HG02870 (cell line): ENCODE results near the gene EEPD1.
A peak's percentile ranks its signal among the peaks of the same experiment; 100 is the strongest.
"Not testable (repeated sequence)": the region's sequence is repeated elsewhere in the genome, so short reads cannot be mapped to it uniquely, and the experiment has no call there.

ENCODE experiments used
- ATAC-seq: cut with Tn5 transposase; IDR thresholded peaks from one replicate; pipeline ENCODE4 v1.9.1; 2021; ENCODE audit warnings: mild to moderate bottlenecking, moderate library complexity; ENCODE audit not compliant: unreplicated experiment

Gene EEPD1

DNA sequence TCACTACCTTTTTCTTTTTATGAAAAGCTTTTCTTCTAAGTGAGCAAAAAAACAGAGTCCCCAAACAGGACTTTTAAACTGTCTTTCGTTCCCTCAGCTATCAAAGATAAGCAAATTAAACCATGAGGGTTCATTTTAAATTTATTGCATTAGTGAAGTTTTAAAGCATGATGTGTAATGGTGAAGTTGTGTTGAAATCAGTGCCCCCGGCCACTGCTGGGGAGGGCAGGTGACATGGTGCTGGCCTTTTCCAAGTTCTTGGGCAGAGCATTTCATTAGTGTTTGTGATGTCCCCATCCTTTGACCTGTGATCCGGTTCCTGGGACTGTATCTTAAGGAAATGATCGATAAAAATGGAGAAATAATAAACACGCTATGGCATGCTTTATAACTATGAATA lies 96.0 kb downstream of the EEPD1 start:
- ATAC-seq = no peak

DNA sequence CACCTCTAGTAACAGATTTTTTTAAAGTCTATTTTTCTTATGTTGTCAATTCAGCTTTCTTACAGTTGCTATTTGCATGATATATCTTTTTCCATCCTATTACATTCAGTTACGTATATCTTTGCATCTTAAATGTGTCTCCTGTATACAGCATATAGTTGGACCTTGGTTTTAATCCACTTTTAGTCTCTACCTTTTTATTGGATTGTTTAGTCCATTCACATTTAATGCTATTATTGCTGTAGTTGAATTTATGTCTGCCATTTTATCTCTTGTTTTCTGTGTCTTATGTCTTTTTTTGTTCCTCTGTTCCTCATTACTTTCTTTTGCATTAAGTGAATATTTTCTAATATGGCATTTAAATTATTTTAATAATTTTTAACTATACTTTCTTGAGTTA lies 100.6 kb downstream of the EEPD1 start:
- ATAC-seq = no peak

DNA sequence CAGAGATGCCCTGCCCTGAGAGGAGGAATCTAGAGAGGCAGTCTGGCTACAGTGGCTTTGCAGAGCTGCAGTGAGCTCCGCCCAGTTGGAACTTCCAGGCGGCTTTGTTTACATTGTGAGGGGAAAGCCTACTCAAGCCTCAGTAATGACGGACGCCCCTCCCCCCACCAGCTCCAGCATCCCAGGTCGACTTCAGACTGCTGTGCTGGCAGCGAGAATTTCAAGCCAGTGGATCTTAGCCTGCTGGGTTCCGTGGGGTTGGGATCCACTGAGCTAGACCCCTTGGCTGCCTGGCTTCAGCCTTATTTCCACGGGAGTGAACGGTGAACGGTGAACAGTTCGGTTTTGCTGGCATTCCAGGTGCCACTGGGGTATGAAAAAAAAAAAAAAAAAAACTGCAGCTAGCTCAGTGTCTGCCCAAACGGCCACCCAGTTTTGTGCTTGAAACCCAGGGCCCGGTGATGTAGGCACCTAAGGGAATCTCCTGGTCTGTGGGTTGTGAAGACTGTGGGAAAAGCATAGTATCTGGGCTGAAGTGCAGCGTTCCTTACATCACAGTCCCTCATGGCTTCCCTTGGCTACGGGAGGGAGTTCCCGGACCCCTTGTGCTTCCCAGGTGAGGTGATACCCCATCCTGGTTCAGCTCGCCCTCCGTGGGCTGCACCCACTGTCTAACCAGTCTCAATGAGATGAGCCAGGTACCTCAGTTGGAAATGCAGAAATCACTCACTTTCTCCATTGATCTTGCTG lies 105.6 kb downstream of the EEPD1 start:
- ATAC-seq = not testable (repeated sequence)

DNA sequence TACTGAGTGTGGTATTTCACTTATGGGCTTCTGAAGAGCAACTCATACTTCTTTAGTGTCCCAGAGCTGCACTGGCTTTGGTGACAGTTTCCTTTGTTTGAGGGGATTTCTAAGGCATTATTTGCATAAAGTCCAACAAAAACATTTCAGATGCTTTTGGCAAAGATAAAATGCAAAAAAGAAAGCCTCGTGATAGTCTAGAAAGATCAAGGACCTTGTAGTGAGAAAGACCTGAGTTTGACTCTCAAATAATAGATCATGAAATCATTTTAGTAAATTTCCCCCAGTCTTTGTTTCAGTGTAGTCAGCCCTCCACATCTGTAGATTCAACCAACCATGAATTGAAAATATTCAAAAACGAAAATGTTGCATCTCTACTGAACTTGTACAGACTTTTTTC lies 107.4 kb downstream of the EEPD1 start:
- peak; percentile 54 for ATAC-seq

DNA sequence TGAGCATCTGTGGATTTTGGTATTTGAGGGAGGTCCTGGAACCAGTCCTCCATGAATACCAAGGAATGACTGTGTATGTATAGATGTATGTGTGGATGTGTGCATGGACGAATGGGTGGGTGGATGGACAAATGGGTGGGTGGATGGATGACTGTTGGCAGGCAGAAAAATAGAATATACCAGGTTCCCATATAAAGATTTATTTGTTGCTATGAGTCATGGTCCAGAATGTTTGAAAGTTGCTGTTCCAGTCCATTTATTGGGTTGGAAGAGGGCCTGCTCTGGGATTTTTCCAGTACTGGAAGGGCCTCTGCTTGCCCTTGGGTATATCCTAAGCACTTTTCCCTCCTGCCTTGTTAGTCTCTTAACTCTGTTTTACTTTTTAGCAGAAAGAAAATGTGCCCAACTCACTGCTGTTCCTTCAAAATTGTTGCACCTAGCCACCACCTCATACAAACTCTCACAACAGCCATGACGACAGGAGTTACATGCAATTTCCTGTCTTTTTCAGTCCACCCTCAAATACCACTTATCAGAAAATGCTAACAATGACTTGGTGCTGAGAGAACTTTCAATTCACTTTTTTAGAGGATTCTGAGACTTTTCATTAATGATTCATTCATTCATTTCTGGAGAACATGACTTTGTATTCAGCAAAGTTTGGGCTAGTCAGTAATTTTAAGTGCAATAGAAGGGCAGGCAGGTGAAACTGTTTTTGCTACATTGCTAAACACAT lies 108.1 kb downstream of the EEPD1 start:
- peak; percentile 37 for ATAC-seq

DNA sequence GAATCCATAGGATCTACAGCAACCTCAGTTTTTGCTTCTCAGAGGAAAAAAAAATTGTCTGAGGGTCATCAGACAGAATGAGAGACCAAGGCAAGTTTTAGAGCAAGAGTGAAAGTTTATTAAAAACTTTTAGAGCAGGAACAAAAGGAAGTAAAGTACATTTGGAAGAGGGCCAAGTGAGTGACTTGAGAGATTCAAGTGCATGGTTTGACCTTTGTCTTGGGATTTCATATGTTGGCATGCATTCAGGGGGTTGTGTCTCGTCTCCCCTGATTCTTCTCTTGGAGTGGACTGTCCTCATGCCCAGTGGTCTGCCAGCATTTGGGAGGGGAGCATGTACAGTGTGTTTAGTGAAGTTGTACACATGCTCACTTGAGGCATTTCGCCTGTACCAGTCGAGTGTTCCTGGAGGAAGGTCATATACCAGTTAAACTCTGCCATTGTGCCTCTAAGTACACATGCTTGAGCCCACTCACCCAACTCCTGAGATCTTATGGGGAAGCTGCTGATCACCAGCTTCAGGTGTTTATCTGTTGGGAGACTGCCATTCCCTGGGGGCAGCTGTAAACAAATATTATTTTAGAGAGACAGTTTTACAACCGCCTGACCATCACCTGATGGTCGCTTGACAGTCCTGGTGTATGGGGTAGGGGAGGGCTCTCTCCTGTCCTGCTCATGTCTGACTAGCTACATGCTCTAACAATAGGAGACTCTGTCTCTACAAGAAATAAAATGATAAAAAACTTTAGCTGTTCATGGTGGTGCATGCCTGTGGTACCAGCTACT lies 109.4 kb downstream of the EEPD1 start:
- no peak for ATAC-seq

DNA sequence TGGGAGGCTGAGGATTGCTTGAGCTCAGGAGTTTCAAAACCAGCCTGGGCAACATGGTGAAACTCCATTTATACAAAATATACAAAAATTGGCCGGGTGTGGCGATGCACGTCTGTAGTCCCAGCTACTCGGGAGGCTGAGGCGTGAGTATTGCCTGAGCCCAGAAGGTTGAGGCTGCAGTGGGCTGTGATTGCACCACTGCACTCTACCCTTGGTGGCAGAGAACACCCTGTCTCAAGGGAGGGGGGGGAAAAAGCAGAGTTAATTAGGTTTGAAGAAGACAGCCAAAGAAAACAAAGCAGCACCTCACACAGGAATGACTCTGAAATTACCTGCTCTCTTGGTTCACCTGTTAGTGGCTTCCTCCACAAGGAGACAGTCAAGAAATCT lies 110.0 kb downstream of the EEPD1 start:
- no peak for ATAC-seq

DNA sequence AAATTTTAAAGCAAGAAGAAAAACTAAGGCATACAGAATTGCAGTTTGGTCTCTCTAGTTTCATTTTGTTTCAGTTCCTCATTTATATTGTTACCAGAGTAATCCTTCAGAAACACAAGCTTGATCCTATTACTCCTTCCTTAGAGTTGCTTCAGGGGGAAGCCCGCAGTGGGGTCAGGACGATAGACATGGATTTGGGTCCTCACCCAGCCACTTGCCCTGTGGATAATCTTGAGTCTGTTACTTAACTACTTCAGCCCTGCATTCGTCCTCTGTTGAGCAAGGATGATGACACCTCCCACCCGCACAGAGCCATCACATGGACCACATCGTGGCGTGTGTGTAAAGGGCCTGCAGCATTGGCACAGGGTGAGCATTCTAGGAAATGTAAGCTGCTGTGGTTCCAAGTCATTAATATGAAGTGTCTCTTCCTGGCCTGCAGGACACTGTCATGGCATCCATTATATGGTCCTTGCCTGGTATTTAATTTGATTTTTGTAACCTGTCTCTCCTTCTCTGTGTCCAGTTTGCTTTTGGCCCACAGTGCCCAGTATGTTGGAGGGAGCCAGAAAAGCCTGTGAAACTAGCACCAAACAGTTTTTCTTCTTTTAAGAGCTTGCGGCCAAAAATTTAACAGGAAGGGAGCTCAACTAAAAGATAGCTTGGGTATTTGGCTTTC lies 111.2 kb downstream of the EEPD1 start:
- peak; percentile 51 for ATAC-seq

DNA sequence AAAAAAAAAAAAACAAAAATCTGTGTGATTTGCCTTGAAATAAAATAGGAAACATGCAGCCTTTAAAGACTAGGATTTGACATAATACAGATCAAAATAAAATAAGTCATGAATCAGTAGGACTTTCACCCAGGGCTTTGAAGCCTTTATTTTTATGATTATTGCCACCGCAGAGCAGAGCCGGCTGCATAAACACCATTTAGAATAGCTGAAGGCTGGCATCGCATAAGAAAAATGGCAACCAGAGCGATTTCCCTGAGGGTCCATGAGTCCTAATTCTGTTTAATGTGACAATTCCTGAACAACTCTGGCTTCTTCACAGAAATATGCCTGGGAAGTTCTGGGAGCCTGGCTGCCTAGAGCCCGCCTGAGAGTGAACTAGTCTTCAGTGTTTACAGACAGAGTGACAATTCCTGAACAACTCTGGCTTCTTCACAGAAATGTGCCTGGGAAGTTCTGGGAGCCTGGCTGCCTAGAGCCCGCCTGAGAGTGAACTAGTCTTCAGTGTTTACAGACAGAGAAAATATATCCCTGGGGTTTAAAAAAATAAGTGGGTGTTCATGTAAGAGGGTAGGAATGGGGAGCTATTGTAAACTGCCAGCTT lies 112.0 kb downstream of the EEPD1 start:
- ATAC-seq = no peak

DNA sequence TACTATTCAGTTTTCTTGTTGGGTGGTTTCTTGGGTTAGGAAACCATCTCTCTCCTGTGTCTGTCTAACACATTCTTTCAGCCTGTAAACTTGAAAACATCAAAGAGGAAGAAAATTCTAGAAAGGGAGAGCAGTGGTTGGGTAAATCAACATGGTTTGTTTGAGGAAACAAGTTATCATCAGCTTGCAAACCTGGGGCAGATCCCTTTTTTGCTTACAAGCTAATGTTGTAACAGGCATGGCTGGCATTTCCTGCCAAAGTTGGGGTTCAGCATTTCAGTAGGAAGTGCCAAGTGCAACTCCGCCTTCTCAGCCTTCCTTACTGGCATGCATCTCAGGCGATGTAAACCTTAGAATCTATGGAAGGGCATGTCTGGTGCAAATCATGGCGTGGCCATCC lies 112.6 kb downstream of the EEPD1 start:
- no peak for ATAC-seq

DNA sequence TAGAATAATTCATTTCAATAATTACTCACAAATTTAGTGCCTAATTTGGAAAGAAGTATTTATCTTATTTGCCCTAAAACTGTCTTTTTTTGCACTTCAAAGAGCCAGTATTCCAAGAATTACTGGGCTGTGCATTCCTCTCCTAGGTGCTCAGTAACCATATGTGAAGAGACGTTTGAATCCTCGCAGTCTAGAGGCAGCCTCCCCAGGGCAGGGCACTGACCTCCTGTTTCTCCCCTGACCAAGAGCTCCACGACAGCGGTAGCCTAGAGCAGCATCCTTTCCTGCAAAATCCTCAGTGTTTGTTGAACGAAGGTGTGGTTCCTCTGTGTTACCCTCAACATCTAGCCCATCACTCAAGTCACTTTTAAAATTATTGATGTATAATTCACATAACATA lies 113.1 kb downstream of the EEPD1 start:
- no peak for ATAC-seq

DNA sequence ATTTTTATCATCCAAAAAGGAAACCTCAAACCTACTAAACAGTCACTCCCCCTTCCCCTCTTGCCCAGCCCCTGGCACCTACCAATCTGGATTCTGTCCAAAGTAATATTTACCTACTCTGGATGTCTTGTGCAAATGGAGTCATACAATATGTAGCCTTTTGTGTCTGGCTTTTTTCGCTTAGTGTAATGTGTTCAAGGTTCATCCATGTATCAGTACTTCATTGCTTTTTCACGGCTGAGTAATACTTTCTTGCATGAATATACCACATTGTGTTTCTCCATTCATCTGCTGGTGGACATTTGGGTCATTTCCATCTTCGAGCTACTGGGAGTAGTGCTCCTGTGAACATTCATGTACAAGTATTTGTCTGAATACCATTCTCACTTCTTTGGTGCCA lies 113.6 kb downstream of the EEPD1 start:
- no peak for ATAC-seq

DNA sequence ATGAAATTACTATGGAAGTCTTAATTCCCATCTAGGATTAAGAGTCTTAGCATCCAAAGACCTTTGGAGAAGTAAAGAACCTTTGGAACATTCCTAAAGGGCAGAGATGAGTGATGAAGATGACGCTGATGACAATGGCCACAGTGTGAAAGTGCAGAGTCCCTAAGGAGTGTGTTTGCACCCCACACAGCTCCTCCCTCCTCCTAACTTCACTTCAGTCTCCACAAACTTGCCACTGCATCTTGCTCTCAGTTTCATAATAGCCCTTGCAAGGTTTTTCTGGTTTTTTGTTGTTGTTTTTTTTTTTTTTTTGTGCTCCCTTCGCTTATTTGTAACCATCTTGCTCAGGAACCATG lies 119.1 kb downstream of the EEPD1 start:
- ATAC-seq = no peak

DNA sequence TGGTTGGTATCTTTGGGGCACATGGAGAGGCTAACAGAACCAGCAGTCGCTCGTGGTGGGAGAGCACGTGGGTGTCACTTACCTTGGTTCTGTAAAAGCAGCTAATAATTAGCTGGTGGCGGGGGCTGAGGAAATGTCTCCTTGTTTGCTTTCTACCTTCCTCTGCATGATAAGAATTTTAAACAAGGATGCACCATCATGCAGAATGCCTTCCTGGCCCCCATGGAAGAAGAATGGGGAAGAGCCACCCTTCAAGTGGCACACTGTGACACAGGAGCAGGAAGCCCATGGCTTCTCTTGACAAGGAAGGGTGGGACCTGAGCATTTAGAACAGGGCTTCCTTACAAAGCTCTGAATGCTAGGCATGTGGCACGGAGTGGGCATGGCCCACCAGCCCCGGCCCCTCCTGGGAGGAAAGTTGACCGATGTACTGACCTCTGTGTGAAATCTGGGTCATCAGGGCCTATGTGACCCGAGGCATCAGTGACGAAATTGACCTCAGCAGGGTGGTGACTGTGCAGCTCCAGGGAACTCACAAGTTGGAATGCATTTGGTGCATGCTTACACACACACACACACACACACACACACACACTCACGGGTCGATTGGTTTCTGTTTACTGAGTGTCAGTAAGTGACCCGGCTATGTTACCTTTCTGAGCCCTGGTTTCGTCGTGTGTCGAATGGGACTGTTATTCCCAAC lies 119.7 kb downstream of the EEPD1 start:
- ATAC-seq = no peak

DNA sequence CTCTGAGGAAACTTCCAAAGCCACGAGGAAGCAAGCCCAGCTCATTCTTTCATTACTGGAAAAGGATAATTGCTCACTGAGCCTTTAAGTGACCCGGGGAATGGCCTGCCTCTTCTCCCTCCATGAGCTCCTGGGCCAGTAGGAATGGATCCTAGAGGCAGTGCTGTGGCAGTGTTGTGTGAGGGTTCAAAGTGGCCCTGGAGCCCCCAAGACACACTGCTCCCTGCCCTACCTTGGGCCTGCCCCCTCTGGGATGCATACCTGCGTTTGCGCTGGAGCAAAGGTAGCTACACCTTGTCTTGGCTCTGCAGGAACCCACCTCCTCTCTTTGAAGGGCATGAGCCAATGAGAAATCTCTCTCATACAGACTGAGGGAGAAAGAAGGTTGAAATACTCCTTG lies 120.8 kb downstream of the EEPD1 start:
- ATAC-seq = no peak

DNA sequence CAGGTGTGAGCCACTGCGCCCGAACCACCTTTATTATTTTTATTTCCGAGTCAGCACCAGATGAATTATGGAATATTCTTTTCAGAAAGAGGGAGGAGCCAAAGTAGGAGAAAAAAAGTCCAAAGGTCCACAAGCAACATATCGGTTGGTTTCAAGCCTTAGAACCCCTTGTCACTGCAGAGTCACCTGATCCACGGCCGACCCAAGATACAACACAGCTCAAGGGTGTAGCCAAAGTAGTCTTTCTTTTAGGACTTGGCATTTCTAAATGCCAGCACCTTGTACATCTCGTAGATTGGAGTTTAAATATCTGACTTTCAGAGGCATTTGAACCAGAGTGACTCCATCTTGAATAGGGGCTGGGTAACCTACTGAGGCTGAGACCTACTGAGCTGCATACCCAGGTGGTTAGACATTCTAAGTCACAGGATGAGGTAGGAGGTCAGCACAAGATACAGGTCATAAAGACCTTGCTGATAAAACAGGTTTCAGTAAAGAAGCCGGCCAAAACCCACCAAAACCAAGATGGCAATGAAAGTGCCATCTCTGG lies 122.8 kb downstream of the EEPD1 start:
- no peak for ATAC-seq

DNA sequence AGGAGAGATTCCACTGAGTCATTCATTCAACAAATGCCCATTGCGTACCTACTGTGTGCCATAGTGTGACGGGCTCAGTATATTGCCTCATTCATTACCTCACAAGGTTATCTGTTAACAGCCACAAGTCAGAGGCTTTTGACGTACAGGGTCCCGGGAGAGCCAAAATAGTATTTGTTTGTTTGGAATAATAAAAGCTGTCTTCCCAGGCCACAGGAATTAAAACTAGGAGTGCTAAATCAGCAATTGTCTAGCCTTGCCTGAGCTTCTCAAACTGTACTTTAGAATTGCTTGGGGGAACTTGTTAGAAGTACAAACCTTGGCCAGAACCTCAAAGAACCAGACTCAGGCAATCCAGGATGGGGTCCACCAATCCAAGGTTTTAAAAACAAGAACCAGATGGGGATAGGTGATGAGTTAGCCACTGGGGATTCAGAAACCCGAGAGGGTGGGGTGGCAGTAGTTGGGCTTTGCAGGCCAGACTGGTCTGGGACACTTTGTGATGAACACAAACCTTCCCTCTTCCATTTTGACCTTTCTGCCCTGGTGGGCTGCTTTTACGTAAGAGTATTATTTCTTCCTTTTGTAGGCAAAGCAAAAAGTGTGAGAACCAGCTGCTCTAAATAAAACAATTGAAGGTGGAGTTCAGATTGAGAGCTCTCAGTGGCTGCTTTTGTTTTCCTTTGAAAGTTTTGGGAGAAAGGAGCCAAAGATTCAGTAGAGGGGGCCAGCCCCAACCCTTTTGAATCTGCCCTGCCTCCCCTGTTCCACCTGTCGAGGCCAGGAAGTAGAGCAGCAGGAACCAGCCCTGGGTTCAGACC lies 123.6 kb downstream of the EEPD1 start:
- ATAC-seq = no peak

DNA sequence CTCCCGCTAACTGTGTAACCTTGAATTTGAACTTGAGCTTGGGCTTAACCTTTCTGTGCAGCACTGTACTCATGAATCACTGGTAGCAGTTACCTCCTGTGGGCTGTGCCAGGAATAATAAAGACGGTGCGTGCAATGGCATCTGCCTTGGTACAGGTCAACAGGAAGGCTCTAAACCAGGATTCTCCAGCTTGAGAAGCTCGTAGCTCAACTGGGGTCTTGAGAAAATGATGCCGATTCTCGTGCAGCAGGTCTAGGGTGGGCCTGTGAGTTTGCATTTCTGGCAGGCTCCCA lies 124.1 kb downstream of the EEPD1 start:
- ATAC-seq = no peak

DNA sequence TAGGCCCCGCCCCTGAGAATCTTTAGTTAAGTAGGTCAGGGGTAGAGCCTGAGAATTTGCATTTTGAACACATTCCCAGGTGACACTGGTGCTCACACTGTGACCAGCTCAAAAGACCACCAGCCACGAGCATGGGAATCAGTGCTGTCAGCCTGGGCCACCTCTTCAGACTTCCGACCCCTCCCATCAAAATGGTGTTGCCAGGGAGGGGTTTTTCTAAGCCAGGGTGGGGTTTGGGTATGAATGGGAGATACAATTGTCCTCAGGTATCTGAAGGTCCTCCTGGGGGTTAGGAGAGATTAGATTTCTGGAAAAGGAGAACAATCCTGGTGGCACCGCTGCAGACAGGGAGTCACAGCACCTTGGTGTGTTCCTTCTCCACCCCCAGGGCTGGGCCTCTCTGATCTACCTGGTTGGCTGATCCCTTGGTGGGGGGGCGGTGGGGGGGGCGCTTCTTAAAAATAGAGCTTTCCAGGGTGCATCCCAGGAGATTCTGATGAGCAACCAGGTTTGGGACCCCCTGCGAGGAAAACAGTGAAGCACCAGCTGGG lies 125.1 kb downstream of the EEPD1 start:
- no peak for ATAC-seq
